GM06990 (cell line): Measurements from ENCODE around the gene BTBD17.
A peak's percentile ranks its signal among the peaks of the same experiment; 100 is the strongest.

ENCODE experiments used
- DNase-seq: peaks from one replicate; pipeline ENCODE4 v3.0.0-alpha.2; 2011; ENCODE audit not compliant: insufficient read length; ENCODE audit errors: extremely low read depth
- H3K27me3 ChIP-seq: replicated peaks from 2 replicates; pipeline ENCODE4 v1.6.0; 2011; ENCODE audit warnings: low read length; ENCODE audit not compliant: control insufficient read depth, insufficient read depth
- H3K36me3 ChIP-seq: 2 replicates; pipeline ENCODE4 v1.5.1; 2011; ENCODE audit warnings: low read length; ENCODE audit not compliant: control insufficient read depth, insufficient read depth
- H3K4me3 ChIP-seq: replicated peaks from 2 replicates; pipeline ENCODE4 v1.5.1; 2011; ENCODE audit warnings: low read depth, mild to moderate bottlenecking, control low read depth, low read length
- CTCF ChIP-seq: IDR thresholded peaks from 2 replicates; pipeline ENCODE4 v1.5.1; 2011; ENCODE audit warnings: low read length, control low read depth, mild to moderate bottlenecking, inconsistent platforms; ENCODE audit not compliant: insufficient read depth, poor library complexity, severe bottlenecking

The BTBD17 gene

GRCh38 chr17:74368341-74369081 is 6.8 kb upstream of the BTBD17 start:
- H3K27me3 ChIP-seq, result 0 out of 2 replicates have a peak, but pooled peaks cover 1% of the 10 kb centered on the region

GRCh38 chr17:74367206-74367605 is 5.5 kb upstream of the BTBD17 start, which contains the start of gene GPR142:
TSS of gene GPR142 (plus strand) at chr17:74367506. CDS start at chr17:74369541, 2,035 bp downstream.
- peaks cover 1% of the 10 kb centered on the region for H3K27me3 ChIP-seq
- DNase-seq, result no peak
- no peak for TF ChIP-seq CTCF
- no peaks in the 10 kb centered on the region for H3K36me3 ChIP-seq
- H3K4me3 ChIP-seq, result no peak within 1 kb of the TSS

More at GRCh38 chr17:74368341-74369081, 6.8 kb upstream of the BTBD17 start:
- Histone ChIP-seq H3K4me3 (no peak overlapping the region), H3K36me3 (no peaks in the 10 kb centered on the region)
- peak; percentile 43 for DNase-seq
- peak; percentile 98 for TF ChIP-seq CTCF

- Histone ChIP-seq H3K4me3 (no peak overlapping the region), H3K27me3 (peaks cover 1% of the 10 kb centered on the region), H3K36me3 (no peaks in the 10 kb centered on the region)
- TF ChIP-seq CTCF, result no peak
- no peak for DNase-seq
Measured at GRCh38 chr17:74362810-74363498, 1.3 kb upstream of the BTBD17 start.

- Histone ChIP-seq H3K27me3 (no peaks in the 10 kb centered on the region; the same call in none of the 2 replicates), H3K36me3 (no peaks in the 10 kb centered on the region), H3K4me3 (no peak overlapping the region)
- no peak for TF ChIP-seq CTCF
- no peak for DNase-seq
Measured at GRCh38 chr17:74362069-74362405, 369 bp upstream of the BTBD17 start.

- Histone ChIP-seq H3K36me3 (no peaks in the 10 kb centered on the region), H3K4me3 (no peak overlapping the region), H3K27me3 (no peaks in the 10 kb centered on the region; the same call in none of the 2 replicates)
- DNase-seq, result no peak
- no peak for TF ChIP-seq CTCF
Measured at GRCh38 chr17:74360899-74361229, 804 bp downstream of the BTBD17 start.

- Histone ChIP-seq H3K36me3 (no peaks in the 10 kb centered on the region), H3K27me3 (no peaks in the 10 kb centered on the region; the same call in none of the 2 replicates), H3K4me3 (no peak overlapping the region)
- TF ChIP-seq CTCF, result no peak
- DNase-seq, result no peak
Measured at GRCh38 chr17:74359916-74360315, 1.8 kb downstream of the BTBD17 start.
